HTR-8/SVneo (cell line): ENCODE results near the gene CACNA2D1.

Source experiments
- DNase-seq: peaks from one replicate; pipeline ENCODE4 v3.0.0; 2011; ENCODE audit warnings: low spot score, mixed read lengths; ENCODE audit not compliant: insufficient read length
- FAIRE-seq: peaks from 2 replicates; lab custom pipeline; 2011; peaks lifted over from hg19 to GRCh38; lab: Jason Lieb, UNC

The CACNA2D1 gene

GRCh38 chr7:82249979-82250378 is 193.6 kb downstream of the CACNA2D1 start:
- DNase-seq, result no peak

GRCh38 chr7:82247814-82248433 is 195.7 kb downstream of the CACNA2D1 start:
- DNase-seq (no peak), FAIRE-seq (no peak)

More at GRCh38 chr7:82249979-82250378, 193.6 kb downstream of the CACNA2D1 start:
- FAIRE-seq, result no peak

DNA sequence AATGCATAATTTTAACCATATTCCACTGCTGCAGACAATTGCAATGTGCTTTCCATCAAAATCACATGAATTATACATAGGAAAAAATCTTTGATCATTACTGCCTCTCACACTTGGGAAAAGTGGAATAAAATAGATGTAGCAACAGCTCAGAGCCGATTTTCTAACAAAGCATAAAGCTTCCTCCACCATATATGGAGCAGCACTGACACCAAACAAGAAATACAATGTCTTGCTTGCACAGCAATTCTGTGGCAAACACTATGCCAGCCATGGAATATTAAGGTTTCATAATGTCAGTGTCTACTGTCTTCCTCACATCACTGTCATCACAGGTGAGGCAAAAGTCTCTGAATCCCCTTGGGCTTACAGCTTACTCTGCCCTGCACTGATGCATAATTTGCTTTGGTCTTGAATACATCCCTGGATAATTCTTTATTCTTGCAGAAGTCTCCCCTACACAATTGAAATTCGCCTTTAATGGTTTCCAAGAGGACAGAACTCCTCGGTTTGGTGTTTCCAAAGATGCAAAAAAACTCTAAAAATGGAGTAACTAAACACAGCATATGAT is 198.5 kb downstream of the CACNA2D1 start:
- DNase-seq (no peak), FAIRE-seq (no peak)

DNA sequence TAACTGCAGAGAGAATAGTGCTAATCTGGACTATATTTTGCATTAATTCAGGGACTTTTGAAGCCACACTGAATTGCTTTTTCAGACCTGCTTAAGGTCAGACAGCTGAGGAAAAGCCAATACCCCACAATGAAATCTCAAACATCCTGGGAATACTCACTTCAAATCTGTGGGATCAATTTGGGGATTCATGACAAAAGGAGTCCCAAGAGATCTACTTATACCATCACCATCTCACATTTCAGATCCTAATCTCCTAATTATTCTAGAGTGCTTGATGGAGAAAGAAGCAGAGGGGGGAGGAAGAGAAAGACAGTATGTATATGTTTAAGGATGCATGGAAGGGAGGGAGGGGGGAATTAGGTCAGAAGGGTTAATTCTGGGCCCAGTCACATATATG is 202.2 kb downstream of the CACNA2D1 start:
- FAIRE-seq, result no peak
- no peak for DNase-seq

DNA sequence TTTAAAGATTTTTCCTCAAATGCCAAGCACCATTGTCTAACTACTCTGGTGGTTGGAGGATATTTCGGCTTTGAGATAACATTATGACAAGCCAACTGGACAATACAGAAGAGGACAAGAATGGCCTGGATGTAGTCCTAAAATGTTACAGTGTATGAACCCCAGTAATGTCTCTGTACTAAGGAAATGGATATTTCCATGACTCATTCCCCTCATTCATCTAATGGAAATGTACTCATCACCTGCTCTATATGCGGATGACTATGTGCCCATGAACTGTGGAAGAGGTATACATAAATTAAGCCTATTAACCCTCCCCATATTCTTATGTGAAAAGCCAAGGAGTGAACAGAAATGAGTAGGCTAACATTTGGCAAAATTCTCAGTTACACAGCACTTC is 207.9 kb downstream of the CACNA2D1 start:
- DNase-seq (no peak), FAIRE-seq (no peak)

DNA sequence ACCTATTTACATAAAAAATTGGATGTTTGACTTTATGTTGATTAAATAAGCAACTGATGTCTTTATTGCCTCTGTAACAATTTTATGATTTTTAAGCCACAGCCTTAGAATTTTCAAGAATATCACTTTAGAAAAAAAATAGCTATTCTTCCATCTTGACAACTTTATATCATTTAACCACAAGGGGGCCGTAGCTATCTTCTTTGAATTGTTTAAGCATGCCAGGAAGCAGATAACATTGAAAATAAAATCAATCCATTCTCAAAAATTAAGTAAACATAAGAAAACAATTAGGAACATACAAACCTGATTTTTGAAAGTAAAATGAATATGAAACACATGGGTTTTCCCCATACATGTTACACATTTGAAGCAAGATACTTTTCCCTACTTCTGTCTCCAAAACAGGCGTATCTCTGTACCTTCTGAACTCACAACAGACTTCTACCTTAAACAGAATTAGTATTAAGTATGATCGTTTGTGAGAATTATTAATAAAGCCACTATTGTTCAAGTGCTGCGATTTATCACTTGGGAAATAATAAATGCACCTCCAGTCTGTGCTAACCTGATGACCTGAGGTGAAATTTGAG is 209.0 kb downstream of the CACNA2D1 start:
- FAIRE-seq (no peak), DNase-seq (no peak)

- FAIRE-seq (no peak), DNase-seq (no peak)
These were observed 212.6 kb downstream of the CACNA2D1 start for GRCh38 chr7:82230811-82231581.

- FAIRE-seq, result no peak
- DNase-seq, result no peak
These were observed 214.4 kb downstream of the CACNA2D1 start for GRCh38 chr7:82229164-82229563.

GRCh38 chr7:82226191-82226590 is 217.4 kb downstream of the CACNA2D1 start:
- FAIRE-seq, result no peak
- DNase-seq, result no peak

DNA sequence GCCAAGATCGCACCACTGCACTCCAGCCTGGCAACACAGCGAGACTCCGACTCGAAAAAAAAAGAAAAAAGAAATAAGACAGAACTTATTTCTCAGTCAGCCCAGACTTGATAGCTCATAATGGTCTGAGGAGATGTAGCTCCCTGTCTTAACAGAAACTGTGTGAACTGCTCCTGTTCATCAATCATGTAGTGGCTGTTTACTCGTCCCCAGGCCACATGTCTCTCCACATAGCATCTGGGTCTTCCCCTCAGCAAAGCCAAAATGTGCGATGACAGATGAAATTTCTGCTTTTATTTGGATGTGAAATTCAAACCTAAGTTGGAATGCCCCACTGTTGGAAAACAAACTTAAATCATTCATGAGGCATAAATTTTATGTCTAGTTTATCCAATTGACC is 219.0 kb downstream of the CACNA2D1 start:
- FAIRE-seq (no peak), DNase-seq (no peak)

DNA sequence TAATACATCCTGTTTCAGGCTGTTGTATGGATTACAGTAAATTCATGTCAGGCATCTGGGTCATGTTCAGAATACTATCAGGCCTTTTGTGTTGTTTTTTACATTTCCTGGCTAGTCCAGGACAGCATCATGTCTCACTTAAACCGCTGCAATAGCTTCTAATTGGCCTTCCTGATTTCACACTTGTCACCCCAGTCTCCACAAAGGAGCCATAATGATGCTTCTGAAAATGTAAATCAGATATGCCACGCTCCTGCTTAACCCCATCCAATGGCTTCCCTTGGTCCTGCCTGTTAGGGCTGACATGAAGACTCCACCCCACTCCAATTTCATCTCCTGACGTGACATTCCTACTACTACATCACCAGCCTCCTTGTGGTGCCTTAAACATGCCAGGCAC is 220.0 kb downstream of the CACNA2D1 start:
- DNase-seq, result no peak
- FAIRE-seq, result no peak

GRCh38 chr7:82221152-82221674 is 222.4 kb downstream of the CACNA2D1 start:
- no peak for FAIRE-seq
- no peak for DNase-seq

- FAIRE-seq (no peak), DNase-seq (no peak)
These were observed 231.1 kb downstream of the CACNA2D1 start for GRCh38 chr7:82212466-82212865.

DNA sequence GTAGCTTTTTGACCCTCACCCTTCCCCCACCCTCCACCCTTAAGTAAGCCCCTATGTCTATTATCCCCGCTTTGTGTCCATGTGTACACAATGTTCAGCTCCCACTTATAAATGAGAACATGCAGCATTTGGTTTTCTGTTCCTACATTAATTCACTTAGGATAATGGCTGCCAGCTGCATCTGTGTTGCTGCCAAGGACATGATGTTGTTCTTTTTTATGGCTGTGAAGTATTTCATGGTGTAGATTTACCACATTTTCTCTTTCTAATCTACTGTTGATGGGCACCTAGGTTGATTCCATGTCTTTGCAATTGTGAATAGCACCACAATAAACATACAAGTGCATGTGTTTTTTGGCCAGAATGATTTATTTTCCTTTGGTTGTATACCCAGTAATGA is 232.2 kb downstream of the CACNA2D1 start:
- FAIRE-seq (no peak), DNase-seq (no peak)

GRCh38 chr7:82210416-82211184 is 233.0 kb downstream of the CACNA2D1 start:
- DNase-seq (no peak), FAIRE-seq (no peak)

GRCh38 chr7:82209179-82209747 is 234.3 kb downstream of the CACNA2D1 start:
- DNase-seq, result no peak

DNA sequence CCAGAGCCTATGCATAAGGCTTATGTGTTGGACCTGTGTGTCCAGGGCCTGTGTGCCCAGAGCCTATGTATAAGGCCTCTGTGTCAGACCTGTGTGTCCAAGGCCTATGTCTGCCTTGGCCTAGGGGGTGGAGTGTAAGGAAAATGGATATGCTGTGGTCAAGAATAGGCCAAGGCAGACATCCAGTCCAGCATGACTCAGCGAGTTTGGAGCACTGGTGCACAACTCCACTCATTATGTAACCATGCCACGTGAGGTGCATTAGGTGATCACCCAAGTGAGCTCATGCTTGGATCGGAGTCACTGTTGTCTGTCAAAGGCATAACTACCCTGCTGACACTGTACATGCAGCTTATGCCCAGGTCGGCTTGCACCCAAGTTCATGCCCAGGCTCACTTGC is 238.9 kb downstream of the CACNA2D1 start:
- FAIRE-seq, result no peak
- no peak for DNase-seq

More at GRCh38 chr7:82209179-82209747, 234.3 kb downstream of the CACNA2D1 start:
- no peak for FAIRE-seq

DNA sequence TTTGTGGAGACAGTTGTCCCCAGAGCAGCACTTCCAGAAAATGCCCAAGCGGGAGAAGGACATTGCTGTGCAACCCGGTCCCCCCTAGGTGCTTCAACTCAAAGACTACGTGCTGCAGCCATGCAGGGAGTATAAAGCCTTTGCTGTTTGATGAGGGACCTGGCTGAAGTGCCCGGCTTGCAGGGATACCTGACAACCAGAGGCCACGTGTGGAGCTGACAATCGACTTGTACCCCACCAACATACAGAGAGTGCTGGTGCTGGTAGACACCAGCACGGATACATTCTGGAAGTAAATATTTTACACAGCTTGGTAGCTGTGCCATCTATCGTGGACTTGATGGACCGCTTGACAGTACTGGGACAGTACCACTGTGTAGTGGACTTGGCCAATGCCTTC is 240.6 kb downstream of the CACNA2D1 start:
- FAIRE-seq (no peak), DNase-seq (no peak)

DNA sequence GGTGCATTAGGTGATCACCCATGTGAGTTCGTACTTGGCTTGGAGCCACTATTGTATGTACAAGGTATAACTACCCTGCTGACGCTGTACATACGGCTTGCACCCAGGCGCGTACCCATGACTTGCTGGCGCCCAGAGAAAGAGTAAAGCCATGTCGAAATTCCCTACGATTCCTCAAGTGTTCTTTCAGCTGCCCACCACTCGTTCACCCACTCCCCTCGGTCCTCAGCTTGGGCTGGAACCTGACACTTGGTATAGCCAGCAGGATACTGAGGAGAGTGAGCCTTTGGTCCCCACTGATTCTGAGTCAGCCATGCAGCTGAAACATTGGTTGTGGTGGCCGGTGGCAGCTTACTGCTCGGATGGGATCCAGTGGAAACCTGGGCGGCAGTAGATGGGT is 241.5 kb downstream of the CACNA2D1 start:
- FAIRE-seq (no peak), DNase-seq (no peak)

GRCh38 chr7:82200601-82201000 is 243.0 kb downstream of the CACNA2D1 start:
- DNase-seq (no peak), FAIRE-seq (no peak)
